TTC549 (cell line): ENCODE measurements around the gene SNX20.

Experiments
- FAIRE-seq: peaks from 2 replicates; lab custom pipeline; 2012; peaks lifted over from hg19 to GRCh38; lab: Jason Lieb, UNC

Gene SNX20

DNA sequence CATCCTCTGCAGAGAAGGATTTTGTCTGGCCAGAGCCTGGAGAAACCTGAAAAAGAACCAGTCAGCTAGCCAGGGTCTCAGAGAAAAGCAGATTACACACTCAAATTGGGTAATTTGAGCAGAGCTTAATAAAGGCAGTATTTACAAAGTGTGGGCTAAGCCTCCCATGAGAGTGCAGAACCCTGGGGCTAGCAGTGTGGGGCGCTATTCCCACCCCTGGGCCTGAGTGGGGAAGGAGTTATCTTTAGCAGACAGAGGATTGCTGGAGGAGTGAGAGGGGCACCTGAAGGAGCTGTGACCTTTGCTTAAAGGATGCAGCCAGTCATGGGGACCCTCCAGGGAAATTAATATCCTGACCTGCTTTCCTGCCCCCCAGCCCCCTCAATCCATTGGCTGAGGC, 46.2 kb downstream of the SNX20 start:
- no peak for FAIRE-seq

DNA sequence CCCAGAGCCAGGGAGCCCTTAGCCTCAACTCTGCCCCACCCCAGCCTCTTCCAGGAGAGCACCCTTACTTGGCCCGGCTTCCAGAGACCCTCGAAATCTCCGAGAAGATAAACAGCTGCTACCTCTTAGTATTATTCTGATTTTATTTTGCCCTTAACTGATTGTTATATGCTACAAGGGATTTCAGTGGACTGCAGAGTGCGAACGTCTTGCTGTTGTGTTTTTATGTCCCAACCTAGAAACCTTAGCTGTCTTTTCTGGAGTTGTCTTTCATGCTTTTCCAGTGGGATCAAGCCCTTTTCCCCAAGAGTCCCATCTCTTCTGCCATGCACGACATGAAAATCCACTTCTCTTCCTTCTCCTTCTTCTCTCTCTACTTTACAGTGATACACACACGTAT, 47.0 kb downstream of the SNX20 start:
- no peak for FAIRE-seq

DNA sequence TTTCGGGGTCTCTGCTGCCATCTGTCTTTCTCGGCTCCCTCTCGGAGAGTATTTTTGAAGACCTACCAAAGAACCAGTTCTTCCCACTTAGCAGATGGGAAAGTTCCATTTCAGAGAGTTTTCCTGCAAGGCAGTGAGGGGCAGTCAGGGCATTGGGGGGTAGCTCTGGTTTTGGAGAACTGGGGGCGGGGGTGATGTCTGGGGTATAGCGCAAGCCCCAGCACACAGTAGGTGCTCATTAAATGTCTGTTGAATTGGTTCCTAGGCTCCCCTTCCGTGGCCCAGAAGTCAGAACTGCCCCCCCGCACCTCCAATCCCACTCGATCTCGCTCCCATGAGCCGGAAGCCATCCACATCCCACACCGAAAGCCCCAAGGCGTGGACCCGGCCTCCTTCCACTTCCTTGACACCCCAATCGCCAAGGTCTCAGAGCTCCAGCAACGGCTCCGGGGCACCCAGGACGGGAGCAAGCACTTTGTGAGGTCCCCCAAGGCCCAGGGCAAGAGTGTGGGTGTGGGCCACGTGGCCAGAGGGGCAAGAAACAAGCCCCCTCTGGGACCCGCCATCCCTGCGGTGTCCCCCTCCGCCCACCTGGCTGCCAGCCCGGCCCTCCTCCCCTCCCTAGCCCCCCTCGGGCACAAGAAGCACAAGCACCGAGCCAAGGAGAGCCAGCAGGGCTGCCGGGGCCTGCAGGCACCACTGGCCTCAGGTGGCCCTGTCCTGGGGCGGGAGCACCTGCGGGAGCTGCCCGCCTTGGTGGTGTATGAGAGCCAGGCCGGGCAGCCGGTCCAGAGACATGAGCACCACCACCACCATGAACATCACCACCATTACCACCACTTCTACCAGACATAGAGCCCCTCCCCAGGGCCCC, 47.9 kb downstream of the SNX20 start:
- FAIRE-seq: no peak

DNA sequence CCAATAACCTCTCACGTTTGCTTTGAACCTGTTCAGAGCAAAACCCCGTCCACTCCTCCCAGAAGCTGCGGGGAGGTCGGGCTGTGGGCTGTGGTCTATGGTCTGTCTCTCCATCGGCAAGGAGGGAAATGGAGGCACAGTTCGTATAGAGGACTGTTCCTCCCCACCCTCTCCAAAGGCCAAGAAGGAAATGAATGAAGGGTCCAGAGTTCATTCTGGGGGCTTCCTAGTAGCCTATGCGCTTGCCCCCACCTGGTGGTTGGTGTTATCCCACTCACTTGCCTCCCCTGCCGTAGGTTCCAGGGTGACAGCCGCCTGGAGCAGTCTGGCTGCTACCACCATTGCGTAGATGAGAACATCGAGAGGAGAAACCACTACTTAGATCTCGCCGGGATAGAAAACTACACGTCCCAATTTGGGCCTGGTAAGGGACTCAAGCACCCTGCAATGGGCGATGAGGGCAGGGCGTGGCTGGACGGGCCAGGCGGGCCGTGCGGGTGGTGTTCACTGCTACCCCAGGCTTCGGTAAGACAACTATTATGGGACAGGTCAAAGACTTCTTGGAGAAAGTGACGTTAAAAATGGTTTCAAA, 49.0 kb downstream of the SNX20 start:
- no peak for FAIRE-seq

DNA sequence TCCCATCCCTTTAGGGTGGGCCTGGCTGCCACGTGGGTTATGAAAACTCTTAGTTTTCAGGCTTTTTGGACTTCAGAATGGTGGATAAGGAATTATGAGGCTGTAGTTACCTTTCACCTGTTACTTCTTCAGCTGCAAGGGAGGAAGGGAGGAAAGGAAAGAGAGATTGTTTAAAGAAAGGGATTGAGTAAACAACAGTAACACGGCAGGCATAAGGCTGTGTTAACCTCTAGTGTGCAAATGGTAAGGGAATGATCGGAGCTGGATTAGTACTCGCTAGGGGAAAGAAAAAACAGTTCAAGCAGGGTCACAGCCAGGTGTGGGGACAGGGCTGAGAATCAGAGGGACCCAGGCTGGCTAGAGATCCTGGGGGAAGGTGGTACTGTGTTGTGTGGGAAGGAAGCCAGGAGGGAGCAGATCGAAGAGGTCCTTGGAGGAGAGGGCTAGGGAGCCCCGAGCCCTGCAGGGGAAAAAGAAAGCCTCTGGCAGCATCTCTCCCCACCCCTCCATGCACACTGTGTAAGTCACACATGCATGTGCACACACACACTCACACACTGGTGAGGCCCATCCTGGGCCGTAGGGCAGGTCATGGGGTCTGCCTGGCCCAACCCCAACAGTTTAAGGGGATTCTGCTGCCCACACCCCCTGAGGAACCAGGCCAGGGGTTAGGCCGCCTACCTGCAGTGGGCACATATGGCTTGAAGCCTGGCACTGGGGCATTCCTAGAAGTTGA, 49.7 kb downstream of the SNX20 start:
- FAIRE-seq: no peak

DNA sequence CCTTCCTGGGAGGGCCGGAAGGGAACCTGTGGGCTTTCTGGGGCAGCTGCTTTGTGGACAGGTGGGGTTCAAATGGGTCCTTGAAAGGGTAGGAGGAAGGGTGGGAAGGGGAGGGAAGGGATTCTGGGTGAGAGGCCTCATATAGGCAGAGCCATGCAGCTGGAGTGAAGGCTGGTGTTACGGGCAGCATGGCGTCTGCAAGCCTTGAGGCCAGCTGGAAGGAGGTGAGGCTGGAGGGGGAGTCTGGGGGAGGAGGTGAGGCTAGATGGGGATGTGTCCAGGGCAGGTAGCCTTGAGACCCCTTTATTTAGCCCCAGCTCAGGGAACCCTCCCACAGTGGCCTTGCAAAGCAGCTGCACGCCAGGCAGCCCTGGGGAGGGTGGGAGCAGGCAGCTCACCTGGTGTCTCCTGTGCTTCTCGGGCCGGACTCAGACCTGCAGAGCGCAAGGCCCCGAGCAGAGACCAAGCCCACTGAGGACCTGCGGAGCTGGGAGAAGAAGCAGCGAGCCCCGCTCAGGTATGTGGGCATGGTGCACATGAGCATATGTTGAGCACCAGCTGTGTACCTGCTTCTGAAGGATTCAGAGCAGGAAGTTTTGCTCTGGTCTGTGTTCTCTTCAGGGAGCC, 50.6 kb downstream of the SNX20 start:
- no peak for FAIRE-seq

DNA sequence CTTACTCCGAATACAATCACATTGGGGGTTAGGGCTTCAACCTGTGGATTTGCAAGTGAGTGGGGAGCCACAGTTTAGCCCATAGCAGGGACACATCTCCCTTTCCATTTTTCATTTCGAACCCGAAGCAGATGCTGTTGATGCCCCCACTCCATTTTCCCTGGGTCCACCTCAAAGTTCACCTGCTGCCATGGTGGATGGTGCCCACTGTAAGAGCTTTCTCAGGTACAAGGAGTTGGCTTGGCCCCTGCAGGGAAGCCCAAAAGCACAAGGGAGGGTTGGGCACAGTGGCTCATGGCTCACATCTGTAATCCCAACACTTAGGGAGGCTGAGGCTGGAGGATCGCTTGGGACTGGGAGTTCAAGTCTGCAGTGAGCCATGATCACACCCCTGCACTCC, 51.8 kb downstream of the SNX20 start:
- no peak for FAIRE-seq

DNA sequence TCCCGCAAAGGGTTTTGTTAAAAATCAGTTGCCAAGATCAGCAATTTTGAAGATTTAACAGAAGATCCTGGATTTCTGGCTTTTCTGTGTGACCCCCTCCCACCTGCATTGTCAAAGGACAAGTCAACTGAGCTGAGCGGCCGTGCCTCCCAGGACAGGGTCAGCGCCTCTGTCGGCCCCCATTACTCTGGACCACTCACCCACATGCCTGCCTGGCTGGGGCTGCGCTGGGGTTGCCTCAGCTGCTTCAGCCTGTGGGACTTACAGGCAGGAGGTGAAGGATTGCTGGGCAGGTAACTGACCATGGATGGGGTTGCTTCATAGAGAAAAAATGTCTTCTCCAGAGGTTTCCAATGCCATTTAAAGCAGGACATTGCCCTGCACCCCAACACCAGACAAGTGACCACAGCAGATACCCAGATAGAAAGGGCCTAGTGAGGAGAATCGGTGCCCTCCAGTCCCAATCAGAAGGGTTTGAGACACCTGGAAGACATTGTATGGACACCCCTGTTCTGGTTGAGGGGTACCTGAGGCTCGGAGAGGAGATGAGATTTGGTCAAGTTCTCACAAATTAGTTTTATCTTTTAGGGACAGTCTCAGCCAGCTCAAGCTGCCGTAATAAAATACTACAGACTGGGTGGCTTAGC, 52.8 kb downstream of the SNX20 start:
- FAIRE-seq: no peak

DNA sequence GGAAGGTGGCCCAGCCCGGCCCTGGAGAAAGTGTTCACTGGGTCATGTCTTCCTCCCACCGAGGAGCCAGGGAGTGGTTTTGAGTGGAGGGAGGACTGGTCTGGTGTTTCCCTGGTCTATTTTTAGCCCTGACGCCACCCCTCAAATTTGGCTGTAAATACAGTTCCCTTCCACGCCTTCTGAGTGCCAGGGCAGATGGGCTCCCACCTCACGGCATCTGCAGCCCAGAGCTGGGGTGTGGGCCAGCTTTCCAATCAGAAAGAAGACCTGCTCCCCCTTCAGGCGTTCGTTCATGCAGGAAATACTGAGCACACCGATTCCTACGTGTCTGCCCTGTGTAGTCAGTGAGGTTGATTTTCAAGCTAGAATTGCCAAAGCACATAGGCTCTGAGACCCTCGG, 53.7 kb downstream of the SNX20 start:
- no peak for FAIRE-seq

DNA sequence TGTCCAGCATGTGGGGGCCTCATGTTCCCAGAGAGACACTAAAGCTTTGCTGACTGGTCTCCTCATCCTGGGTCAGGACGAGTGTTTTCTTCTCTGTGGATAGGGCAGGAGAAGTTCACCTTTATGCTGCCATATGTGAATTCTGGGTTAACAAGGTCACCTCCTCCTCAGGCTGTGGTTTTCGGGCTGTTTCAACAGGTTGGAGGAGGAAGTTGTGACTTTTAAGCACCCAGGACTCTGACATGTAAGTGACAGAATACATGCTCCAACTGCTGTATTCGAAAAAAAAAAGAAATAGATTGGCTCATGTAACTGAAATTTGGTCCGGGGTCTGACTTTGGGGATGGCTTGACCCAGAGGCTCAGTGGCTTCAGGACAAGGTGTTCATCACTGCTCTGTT, 54.2 kb downstream of the SNX20 start:
- no peak for FAIRE-seq

DNA sequence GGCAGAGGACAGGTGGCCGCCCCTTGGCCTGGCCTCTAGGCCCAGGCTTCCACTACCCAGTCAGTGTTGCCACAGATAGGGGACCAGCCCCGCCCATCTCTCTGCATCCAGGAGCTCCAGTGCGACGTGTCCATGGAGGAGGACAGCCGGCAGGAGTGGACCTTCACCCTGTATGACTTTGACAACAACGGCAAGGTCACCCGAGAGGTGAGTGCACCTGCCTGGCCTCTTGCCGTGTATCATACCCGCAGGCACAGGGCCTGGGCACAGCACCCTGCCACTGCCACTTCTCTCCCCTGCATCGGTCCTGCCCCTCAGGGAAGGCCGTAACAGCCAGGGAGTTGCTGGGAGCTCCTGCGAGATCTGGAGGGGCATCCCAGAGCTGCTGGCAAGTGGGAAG, 55.7 kb downstream of the SNX20 start:
- no peak for FAIRE-seq

DNA sequence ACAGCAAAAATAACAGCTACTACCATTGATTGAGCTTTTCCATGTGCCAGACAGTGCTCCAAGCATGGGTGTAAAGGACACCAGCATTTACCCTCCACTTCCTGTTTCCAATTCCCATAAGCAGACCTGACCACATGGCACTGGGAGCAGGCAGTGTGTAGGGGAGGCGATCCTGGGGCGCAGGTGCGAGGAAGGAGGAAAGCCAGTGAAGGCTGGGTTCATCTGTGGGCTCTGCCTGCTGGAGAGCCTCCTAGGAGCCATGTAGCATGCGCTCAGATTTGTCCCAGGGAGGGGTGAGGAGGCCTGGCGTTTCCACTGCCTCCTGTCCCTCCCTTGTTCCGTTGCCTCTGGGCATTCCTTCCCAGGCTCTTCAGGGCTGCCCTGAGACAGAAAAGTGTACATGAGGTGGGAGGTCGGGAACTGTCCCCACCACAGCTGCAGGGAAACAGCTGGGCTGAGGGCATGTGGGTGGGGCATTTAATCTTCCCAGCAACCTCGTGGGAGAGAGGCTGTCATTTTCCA, 56.6 kb downstream of the SNX20 start:
- no peak for FAIRE-seq

DNA sequence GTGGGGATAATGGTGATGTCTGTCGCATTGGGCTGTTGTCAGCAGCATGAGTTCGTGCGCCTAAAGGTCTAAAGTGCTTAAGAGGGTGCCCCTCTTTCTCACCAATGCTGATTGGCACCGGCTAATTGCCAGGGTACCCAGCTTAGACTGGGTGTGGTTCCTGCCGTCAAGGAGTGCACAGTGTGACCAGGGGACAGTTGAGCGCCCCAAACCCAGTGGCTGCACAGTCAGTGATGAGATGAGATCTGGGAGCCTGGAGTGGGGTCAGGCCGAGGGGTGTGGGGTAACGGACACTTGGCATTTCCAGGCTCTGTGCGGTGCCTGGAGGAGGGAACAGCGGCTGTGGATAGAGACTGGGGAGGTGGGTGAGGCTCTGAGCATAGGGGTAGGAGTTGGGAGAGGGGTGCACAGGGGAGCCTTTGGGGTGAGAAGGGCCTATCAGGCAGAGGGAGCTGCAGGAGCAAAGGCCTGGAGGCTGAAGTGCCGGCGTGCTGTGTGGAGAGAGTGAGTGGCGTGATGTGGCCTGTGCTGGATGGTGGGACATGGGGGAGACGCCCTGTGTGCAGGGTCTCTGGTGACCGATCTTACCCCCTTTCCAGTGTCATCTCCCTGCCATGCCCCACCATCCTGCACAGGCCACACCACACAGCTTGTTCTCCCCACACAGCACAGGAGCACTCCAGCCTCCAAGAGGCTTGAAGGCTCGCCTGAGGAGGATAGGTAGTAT, 58.3 kb downstream of the SNX20 start:
- no peak for FAIRE-seq

DNA sequence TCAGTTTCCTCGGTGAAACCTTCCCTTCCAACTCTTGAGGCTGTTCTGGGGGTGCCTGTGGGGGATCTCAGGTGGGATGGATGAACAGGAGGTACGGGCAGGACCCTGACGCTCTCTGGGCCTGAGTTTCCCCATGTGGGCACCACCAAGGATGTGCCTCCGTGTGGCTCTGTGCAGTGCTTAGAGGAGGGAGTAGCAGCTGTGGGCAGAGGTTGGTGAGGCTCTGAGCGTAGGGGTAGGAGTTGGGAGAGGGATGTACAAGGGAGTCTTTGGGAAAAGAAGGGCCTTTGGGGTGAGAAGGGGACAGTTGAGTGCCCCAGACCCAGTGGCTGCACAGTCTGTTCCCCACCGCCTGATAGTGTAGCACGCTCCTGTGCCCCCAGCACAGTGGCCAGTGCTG, 59.1 kb downstream of the SNX20 start:
- no peak for FAIRE-seq
